ENCODE results near the gene TMEM175. TPM values are rescaled to one million over a fixed set of nuclear protein-coding genes. Genes with fewer than 3 reads are reported as not detected.

TMEM175 gene
- total and polyA plus RNA-seq, 2 of the 4 experiments (the other 2 are of a cell fraction) = 7.7 to 41.9 TPM

- H4K20me1 ChIP-seq (ENCODE audit: insufficient read depth, low read length) = peaks cover 1% of the 10 kb centered on the region
- H3K4me3 ChIP-seq (ENCODE audit: insufficient read depth, low read depth, low read length) = no peak overlapping the region
- H3K27me3 ChIP-seq (ENCODE audit: control insufficient read depth, insufficient read depth, low read length) = peaks cover 63% of the 10 kb centered on the region
- H3K18ac ChIP-seq (ENCODE audit: low read depth, low read length) = no peak overlapping the region
- no peak overlapping the region for H4K8ac ChIP-seq (ENCODE audit: low read depth in 2 of 2, low read length in 2 of 2)
- dilution Hi-C loops (cut with HindIII; ENCODE audit: low sequenced_read_pairs, unreplicated experiment) = no loop called here
- no peak overlapping the region for H2BK20ac ChIP-seq (ENCODE audit: low read depth, low read length)
- H3K56ac ChIP-seq (ENCODE audit: extremely low read depth, insufficient read depth, low read length) = no peak overlapping the region
- peaks cover 3% of the 10 kb centered on the region for H3K9me3 ChIP-seq (ENCODE audit: control insufficient read depth, insufficient read depth, low read length)
- no peak overlapping the region for H2BK5ac ChIP-seq (ENCODE audit: low read depth, low read length, poor library complexity, severe bottlenecking)
- intact Hi-C loops (cut with micrococcal nuclease) = no loop called here
- H3K4me2 ChIP-seq (ENCODE audit: low read depth, low read length) = no peak overlapping the region
- ATAC-seq (ENCODE audit: low read depth) (no peak), DNase-seq (no peak)
- H2AK5ac ChIP-seq (ENCODE audit: low read depth, low read length) = no peak overlapping the region
- TF ChIP-seq RAD21 (IDR thresholded peaks at IDR 0.05; ENCODE audit: low read length) (no peak), NFE2L2 (IDR thresholded peaks at IDR 0.05; ENCODE audit: low read depth, low read length) (no peak), BHLHE40 (IDR thresholded peaks at IDR 0.05; ENCODE audit: low read depth, low read length) (no peak), MAFK (IDR thresholded peaks at IDR 0.05; ENCODE audit: low read depth, low read length) (no peak), USF2 (IDR thresholded peaks at IDR 0.05; ENCODE audit: low read depth, low read length) (no peak)
- TF ChIP-seq, protein P1, sequence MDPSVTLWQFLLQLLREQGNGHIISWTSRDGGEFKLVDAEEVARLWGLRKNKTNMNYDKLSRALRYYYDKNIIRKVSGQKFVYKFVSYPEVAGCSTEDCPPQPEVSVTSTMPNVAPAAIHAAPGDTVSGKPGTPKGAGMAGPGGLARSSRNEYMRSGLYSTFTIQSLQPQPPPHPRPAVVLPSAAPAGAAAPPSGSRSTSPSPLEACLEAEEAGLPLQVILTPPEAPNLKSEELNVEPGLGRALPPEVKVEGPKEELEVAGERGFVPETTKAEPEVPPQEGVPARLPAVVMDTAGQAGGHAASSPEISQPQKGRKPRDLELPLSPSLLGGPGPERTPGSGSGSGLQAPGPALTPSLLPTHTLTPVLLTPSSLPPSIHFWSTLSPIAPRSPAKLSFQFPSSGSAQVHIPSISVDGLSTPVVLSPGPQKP (IDR thresholded peaks at IDR 0.05; ENCODE audit: borderline replicate concordance, low read depth, low read length) = no peak
- no peak overlapping the region for H4K5ac ChIP-seq (ENCODE audit: low read depth, low read length)
- H2BK15ac ChIP-seq (ENCODE audit: low read depth, low read length) = no peak overlapping the region
- no peak overlapping the region for H3K4ac ChIP-seq (ENCODE audit: low read depth, low read length)
- no peak overlapping the region for H3K9ac ChIP-seq (ENCODE audit: low read depth, low read length)
- no peak overlapping the region for H2BK120ac ChIP-seq (ENCODE audit: low read depth, low read length)
- 22% methylated on average over 33 of the region's 63 CpGs; no CpG with 5 or more reads in 1 of the 2 experiments for WGBS, 2 experiments (ENCODE audit: extremely low coverage in 2 of 2, insufficient read length in 1 of 2)
- no peak overlapping the region for H3K14ac ChIP-seq (replicated peaks; ENCODE audit: low read depth, low read length)
- no peaks in the 10 kb centered on the region for H3K9me1 ChIP-seq (ENCODE audit: insufficient read depth, low read length)
- H3K23ac ChIP-seq (ENCODE audit: low read depth, low read length) = no peak overlapping the region
- in situ Hi-C loops (cut with MboI; ENCODE audit: low sequenced_read_pairs) = no loop called here
- no peak overlapping the region for H4K91ac ChIP-seq (ENCODE audit: insufficient read depth, low read depth, low read length)
- H3K79me1 ChIP-seq (ENCODE audit: low read depth in 1 of 2, low read length in 2 of 2) = no peaks in the 10 kb centered on the region
- H3K27ac ChIP-seq (ENCODE audit: insufficient read depth, low read length) = no peak overlapping the region
- BruUV-seq (replicated peaks) = no TSS peak
- CTCF ChIA-PET = no interaction called here
- H2AFZ ChIP-seq (replicated peaks; ENCODE audit: low read length, poor library complexity) = no peak overlapping the region
- peaks cover 4% of the 10 kb centered on the region; the same call in 1 of the 2 replicates for H3K4me1 ChIP-seq (ENCODE audit: control insufficient read depth, insufficient read depth, low read length)
- POLR2A ChIA-PET (ENCODE audit: unreplicated experiment) = no interaction called here
- no peaks in the 10 kb centered on the region for H3K36me3 ChIP-seq (ENCODE audit: control insufficient read depth, insufficient read depth, low read length)
- H2AK9ac ChIP-seq (replicated peaks; ENCODE audit: low read depth, low read length, poor library complexity) = no peak overlapping the region
Observed at GRCh38 chr4:1003271-1004070, 71.2 kb downstream of the TMEM175 start.
